ENCODE measurements around the gene SPEF1. TPM values are rescaled to one million over a fixed set of nuclear protein-coding genes. Genes with fewer than 3 reads are reported as not detected.

SPEF1 gene
- total RNA-seq, 4 donors from 2014 or later = 0.19 TPM; not detected in 3

GRCh38 chr20:3802524-3803239 is 21.4 kb upstream of the SPEF1 start:
- H3K27ac ChIP-seq = peak overlapping the region in 1 of 4 donors; percentile 96
- no peaks in the 10 kb centered on the region for H3K27me3 ChIP-seq
- H3K4me1 ChIP-seq = peaks cover 46 to 94% (median 66%) of the 10 kb centered on the region in 3 donors
- intact Hi-C loops (cut with DNase I) = no loop called here
- no peak overlapping the region for H3K4me3 ChIP-seq
- peaks cover 9 to 64% (median 50%) of the 10 kb centered on the region in 3 donors for H3K36me3 ChIP-seq
- TF ChIP-seq, protein P1, sequence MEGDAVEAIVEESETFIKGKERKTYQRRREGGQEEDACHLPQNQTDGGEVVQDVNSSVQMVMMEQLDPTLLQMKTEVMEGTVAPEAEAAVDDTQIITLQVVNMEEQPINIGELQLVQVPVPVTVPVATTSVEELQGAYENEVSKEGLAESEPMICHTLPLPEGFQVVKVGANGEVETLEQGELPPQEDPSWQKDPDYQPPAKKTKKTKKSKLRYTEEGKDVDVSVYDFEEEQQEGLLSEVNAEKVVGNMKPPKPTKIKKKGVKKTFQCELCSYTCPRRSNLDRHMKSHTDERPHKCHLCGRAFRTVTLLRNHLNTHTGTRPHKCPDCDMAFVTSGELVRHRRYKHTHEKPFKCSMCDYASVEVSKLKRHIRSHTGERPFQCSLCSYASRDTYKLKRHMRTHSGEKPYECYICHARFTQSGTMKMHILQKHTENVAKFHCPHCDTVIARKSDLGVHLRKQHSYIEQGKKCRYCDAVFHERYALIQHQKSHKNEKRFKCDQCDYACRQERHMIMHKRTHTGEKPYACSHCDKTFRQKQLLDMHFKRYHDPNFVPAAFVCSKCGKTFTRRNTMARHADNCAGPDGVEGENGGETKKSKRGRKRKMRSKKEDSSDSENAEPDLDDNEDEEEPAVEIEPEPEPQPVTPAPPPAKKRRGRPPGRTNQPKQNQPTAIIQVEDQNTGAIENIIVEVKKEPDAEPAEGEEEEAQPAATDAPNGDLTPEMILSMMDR (IDR thresholded peaks at IDR 0.05) = no peak
- TF ChIP-seq POLR2A (IDR thresholded peaks at IDR 0.05) = no peak
- H3K9me3 ChIP-seq = no peaks in the 10 kb centered on the region
- no peak for DNase-seq
- 90% methylated on average over 7 to 10 of the region's 11 CpGs for WGBS, 2 donors

- no peaks in the 10 kb centered on the region for H3K27me3 ChIP-seq
- no peak for TF ChIP-seq POLR2A (IDR thresholded peaks at IDR 0.05)
- no peak for DNase-seq
- H3K27ac ChIP-seq = peak overlapping the region in 1 of 4 donors; percentile 11
- peaks cover 46 to 94% (median 65%) of the 10 kb centered on the region in 3 donors for H3K4me1 ChIP-seq
- H3K9me3 ChIP-seq = no peaks in the 10 kb centered on the region
- WGBS, 2 donors = 60 to 83% methylated on average over 1 of the region's 13 CpGs
- no peak overlapping the region for H3K4me3 ChIP-seq
- intact Hi-C loops (cut with DNase I) = no loop called here
- H3K36me3 ChIP-seq = peaks cover 9 to 64% (median 50%) of the 10 kb centered on the region in 3 donors
Observed at GRCh38 chr20:3801846-3802245, 20.6 kb upstream of the SPEF1 start.

DNA sequence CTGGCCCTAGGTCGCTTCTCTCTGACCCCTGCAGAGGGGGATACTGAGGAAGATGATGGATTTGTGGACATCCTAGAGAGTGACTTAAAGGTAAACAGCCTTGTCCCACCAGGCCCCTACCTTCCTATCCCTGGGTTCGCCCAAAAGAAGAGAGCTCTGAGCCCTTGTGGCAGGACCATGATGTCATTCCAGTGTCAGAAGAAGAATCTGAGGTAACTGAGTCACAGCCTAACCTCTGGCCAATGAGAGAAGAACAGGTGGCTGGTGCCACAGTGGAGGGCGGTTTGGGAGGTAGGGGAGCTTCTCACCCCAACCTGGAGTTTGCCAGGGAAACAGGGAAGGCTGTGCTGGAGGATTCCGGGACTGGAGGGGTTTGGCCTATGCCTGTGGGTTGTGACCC is 20.1 kb upstream of the SPEF1 start:
- Histone ChIP-seq H3K4me3 (no peak overlapping the region), H3K36me3 (peaks cover 9 to 64% (median 50%) of the 10 kb centered on the region in 3 donors), H3K27me3 (no peaks in the 10 kb centered on the region), H3K9me3 (no peaks in the 10 kb centered on the region), H3K4me1 (peaks cover 48 to 94% (median 66%) of the 10 kb centered on the region in 3 donors), H3K27ac (peak overlapping the region in 2 of 4 donors; percentile 11 to 97)
- 82 to 90% methylated on average over 2 of the region's 4 CpGs for WGBS, 2 donors
- intact Hi-C loops (cut with DNase I) = no loop called here
- DNase-seq = no peak
- TF ChIP-seq, protein P1 (IDR thresholded peaks at IDR 0.05) = no peak
- TF ChIP-seq POLR2A (IDR thresholded peaks at IDR 0.05) = no peak

DNA sequence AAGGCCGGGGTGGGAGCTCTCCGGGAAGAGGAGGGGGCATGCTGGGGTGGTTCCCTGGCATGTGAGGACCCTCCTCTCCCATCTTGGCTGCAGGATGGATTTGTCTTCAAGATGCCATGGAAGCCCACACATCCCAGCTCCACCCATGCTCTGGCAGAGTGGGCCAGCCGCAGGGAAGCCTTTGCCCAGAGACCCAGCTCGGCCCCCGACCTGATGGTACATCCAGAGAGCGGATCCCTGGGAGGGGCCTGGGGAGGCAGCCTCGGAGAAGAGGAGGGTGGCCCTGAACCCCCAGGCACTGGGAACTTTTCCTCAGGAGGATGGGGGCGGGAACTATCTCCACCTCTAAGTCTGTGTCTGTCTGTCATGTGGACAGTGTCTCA is 19.6 kb upstream of the SPEF1 start:
- H3K4me3 ChIP-seq = no peak overlapping the region
- no peaks in the 10 kb centered on the region for H3K9me3 ChIP-seq
- TF ChIP-seq, protein P1 (IDR thresholded peaks at IDR 0.05) = no peak
- TF ChIP-seq POLR2A (IDR thresholded peaks at IDR 0.05) = no peak
- H3K27ac ChIP-seq = peak overlapping the region in 3 of 4 donors; percentile 11 to 97 (median 97)
- 100% methylated on average over 1 of the region's 8 CpGs; no CpG with 5 or more reads in 1 of the 2 donors for WGBS, 2 donors
- peaks cover 46 to 94% (median 62%) of the 10 kb centered on the region in 3 donors for H3K4me1 ChIP-seq
- intact Hi-C loops (cut with DNase I) = no loop called here
- peaks cover 9 to 64% (median 50%) of the 10 kb centered on the region in 3 donors for H3K36me3 ChIP-seq
- DNase-seq = no peak
- H3K27me3 ChIP-seq = no peaks in the 10 kb centered on the region

DNA sequence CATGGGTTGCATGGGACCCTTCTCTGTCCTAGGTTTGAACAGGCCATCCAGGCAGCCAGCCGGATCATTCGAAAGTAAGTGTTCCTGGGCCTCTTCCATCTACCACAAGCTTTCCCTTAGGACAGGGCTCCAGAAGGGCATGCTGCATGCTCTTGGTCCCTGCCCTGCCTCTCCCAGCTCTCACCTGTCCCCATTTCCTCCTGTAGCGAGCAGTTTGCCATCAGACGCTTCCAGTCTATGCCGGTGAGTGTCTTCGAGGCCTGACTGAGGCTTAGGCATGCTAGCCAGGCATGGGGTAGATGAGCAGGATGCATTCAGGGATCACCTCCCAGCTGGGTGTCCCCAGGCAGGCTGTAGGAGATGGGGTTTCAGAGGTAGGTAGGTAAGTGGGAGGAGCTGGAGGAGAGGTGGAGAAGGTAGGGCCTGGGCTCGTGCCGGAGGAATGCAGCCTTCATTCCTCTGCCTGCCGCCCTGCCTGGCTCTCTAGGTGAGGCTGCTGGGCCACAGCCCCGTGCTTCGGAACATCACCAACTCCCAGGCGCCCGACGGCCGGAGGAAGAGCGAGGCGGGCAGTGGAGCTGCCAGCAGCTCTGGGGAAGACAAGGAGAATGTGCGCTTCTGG is 19.1 kb upstream of the SPEF1 start:
- peaks cover 9 to 62% (median 50%) of the 10 kb centered on the region in 3 donors for H3K36me3 ChIP-seq

More for the DNA sequence above, 19.1 kb upstream of the SPEF1 start:
- 88 to 90% methylated on average over 4 to 12 of the region's 18 CpGs for WGBS, 2 donors
- Histone ChIP-seq H3K27ac (peak overlapping the region; percentile 30 to 97 (median 82)), H3K27me3 (no peaks in the 10 kb centered on the region), H3K4me3 (no peak overlapping the region), H3K9me3 (no peaks in the 10 kb centered on the region), H3K4me1 (peaks cover 47 to 94% (median 57%) of the 10 kb centered on the region in 3 donors)
- DNase-seq = no peak
- intact Hi-C loops (cut with DNase I) = no loop called here
- TF ChIP-seq, protein P1 (IDR thresholded peaks at IDR 0.05) = no peak
- TF ChIP-seq POLR2A (IDR thresholded peaks at IDR 0.05) = no peak

Measured in esophagus squamous epithelium (tissue), 5 donors.